Caco-2 (cell line): Measurements from ENCODE around the gene DRAP1. TPM values are rescaled to one million over a fixed set of nuclear protein-coding genes. Genes with fewer than 3 reads are reported as not detected.

Experiments
- total RNA-seq: library from RNA; stranded (reverse); gene quantifications from 2 replicates; pipeline ENCODE4 v1.2.3, GENCODE V29; 2022

The DRAP1 gene
- total RNA-seq, 1 experiment from 2014 or later: 91.0 TPM

Other genes with a start within 250 kb of the DRAP1 start
- 60.2 and 70.1 TPM in 2 replicates for gene KAT5, start 207.2 kb upstream of the DRAP1 start, total RNA-seq
- 66.7 and 76.4 TPM in 2 replicates for gene RNASEH2C, start 198.6 kb upstream of the DRAP1 start, total RNA-seq
- gene AP5B1, start 138.4 kb upstream of the DRAP1 start, total RNA-seq: 18.2 and 19.3 TPM in 2 replicates
- gene OVOL1, start 132.4 kb upstream of the DRAP1 start, total RNA-seq: 19.5 and 21.2 TPM in 2 replicates
- not detected in 2 replicates for gene SNX32, start 85.5 kb upstream of the DRAP1 start, total RNA-seq
- gene CFL1, start 61.2 kb upstream of the DRAP1 start, total RNA-seq: 960 and 1,056 TPM in 2 replicates
- 74.1 and 74.6 TPM in 2 replicates for gene MUS81, start 59.0 kb upstream of the DRAP1 start, total RNA-seq
- gene EFEMP2, start 46.6 kb upstream of the DRAP1 start, total RNA-seq: 1.3 and 1.4 TPM in 2 replicates
- gene CTSW, start 39.6 kb upstream of the DRAP1 start, total RNA-seq: not detected in 2 replicates
- gene FIBP, start 31.0 kb upstream of the DRAP1 start, total RNA-seq: 56.8 and 61.5 TPM in 2 replicates
- gene CCDC85B, start 28.8 kb upstream of the DRAP1 start, total RNA-seq: 13.3 and 14.7 TPM in 2 replicates
- 2.7 and 3.9 TPM in 2 replicates for gene FOSL1, start 19.0 kb upstream of the DRAP1 start, total RNA-seq
- 19.7 and 20.1 TPM in 2 replicates for gene C11orf68, start 364 bp upstream of the DRAP1 start, total RNA-seq
- gene TSGA10IP, start 26.1 kb downstream of the DRAP1 start, total RNA-seq: 0.79 TPM in 1 of 2 replicates, not detected in the other
- gene SART1, start 42.3 kb downstream of the DRAP1 start, total RNA-seq: 78.0 and 84.5 TPM in 2 replicates
- 51.2 and 55.3 TPM in 2 replicates for gene EIF1AD, start 82.7 kb downstream of the DRAP1 start, total RNA-seq
- gene BANF1, start 83.1 kb downstream of the DRAP1 start, total RNA-seq: 295 and 300 TPM in 2 replicates
- gene CST6, start 92.6 kb downstream of the DRAP1 start, total RNA-seq: not detected in 2 replicates
- not detected in 2 replicates for gene CATSPER1, start 107.1 kb downstream of the DRAP1 start, total RNA-seq
- not detected in 2 replicates for gene GAL3ST3, start 129.7 kb downstream of the DRAP1 start, total RNA-seq
- 224 and 225 TPM in 2 replicates for gene SF3B2, start 132.9 kb downstream of the DRAP1 start, total RNA-seq
- 82.2 and 95.2 TPM in 2 replicates for gene PACS1, start 150.8 kb downstream of the DRAP1 start, total RNA-seq